Stimulated activated CD4-positive, alpha-beta T cell treated with anti-CD3 and anti-CD28 coated beads, TNF-alpha, amount 100 ng/mL, for 1 hour (primary cell): Measurements from ENCODE around the gene NEDD8.

ENCODE experiments used
- DNase-seq, 3 donors: peaks; one replicate each; pipeline ENCODE4 v3.0.0-alpha.2; 2020; ENCODE audit warnings: low read depth in 3 of 3, low spot score in 1 of 3

The NEDD8 gene

GRCh38 chr14:24182110-24182882 lies 49.9 kb downstream of the NEDD8 start:
- DNase-seq, result no peak

GRCh38 chr14:24181371-24182077 lies 50.6 kb downstream of the NEDD8 start:
- DNase-seq, result no peak

GRCh38 chr14:24179961-24180796 lies 52.0 kb downstream of the NEDD8 start:
- no peak for DNase-seq

- no peak for DNase-seq
Measured at GRCh38 chr14:24179294-24179960, 52.7 kb downstream of the NEDD8 start.

- no peak for DNase-seq
Measured at GRCh38 chr14:24178399-24179178, 53.6 kb downstream of the NEDD8 start.

- DNase-seq, result no peak
Measured at GRCh38 chr14:24177891-24178290, 54.3 kb downstream of the NEDD8 start.

- DNase-seq, result no peak
Measured at GRCh38 chr14:24177041-24177825, 54.9 kb downstream of the NEDD8 start.

- no peak for DNase-seq
Measured at GRCh38 chr14:24176599-24176998, 55.6 kb downstream of the NEDD8 start.

GRCh38 chr14:24172871-24173281 lies 59.3 kb downstream of the NEDD8 start:
- DNase-seq, result no peak

GRCh38 chr14:24172261-24172860 lies 59.8 kb downstream of the NEDD8 start:
- DNase-seq, result no peak

GRCh38 chr14:24171422-24172260 lies 60.5 kb downstream of the NEDD8 start, which contains the start of gene REC8:
Gene REC8 (plus strand): TSS chr14:24172080. CDS start chr14:24172553, 473 bp downstream.
- DNase-seq, result peak; percentile 29 to 41 (median 31)

- DNase-seq, result no peak
Measured at GRCh38 chr14:24167469-24168114, 64.6 kb downstream of the NEDD8 start.
